ENCODE results near the gene PLEKHN1.

PLEKHN1 gene

DNA sequence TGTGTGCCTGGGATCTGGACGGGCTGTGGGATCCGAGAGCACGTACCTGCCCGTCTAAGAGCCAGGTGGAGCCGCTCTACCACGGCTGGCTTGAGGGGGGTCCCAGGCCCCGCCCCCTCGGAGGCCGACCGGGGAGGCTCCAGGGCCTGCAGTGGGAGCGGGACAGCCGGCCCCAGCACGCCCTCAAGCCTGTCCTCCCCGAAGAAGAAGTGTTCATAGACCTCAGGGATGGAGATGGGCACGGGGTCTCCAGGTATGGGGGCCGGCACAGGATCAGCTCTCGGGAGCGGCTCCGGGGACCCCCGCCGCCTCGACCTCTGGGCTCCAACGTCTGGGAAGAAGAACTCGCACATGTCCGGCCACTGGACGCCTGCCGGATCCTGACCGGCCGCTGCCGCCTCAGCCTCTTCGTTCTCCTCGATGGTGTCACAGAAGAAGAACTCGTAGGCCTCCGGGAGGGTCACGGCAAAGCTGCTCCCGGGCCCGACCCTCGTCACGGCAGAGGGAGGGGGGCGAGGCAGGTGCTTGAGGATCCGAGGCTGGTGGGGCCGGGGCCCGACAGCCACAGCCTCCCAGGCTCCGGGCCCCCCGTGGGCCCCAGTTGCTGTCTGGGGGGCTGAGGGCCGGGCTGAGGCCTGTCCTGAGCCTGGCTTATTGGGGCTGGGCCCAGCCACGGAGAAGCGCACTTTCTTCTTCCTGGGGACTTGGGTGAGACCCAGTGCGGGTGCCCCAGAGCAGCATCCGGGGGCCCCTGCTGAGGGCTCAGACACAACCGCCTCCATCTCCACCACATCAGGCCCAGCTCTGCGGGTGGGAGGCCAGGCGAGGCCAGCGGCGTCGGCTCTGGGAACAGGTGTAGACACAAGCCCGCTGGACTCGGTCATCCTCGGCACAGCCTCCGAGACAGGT, 12.8 kb downstream of the PLEKHN1 start:
- no peaks in the 10 kb centered on the region for H3K9me3 ChIP-seq (ENCODE audit: control insufficient read depth, low read length)
- no peaks in the 10 kb centered on the region for H3K36me3 ChIP-seq (ENCODE audit: control insufficient read depth, insufficient read depth, low read length)
- no peak overlapping the region for H3K27ac ChIP-seq (ENCODE audit: low read depth, low read length, severe bottlenecking)
- WGBS, 2 experiments (ENCODE audit: insufficient coverage in 2 of 2): 89 to 90% methylated on average over 54 to 59 of the region's 60 CpGs
- H3K4me3 ChIP-seq (ENCODE audit: extremely low read depth, insufficient read depth, low read length, poor library complexity, severe bottlenecking): no peak overlapping the region
- no peaks in the 10 kb centered on the region for H3K4me1 ChIP-seq (ENCODE audit: control insufficient read depth, insufficient read depth, low read length, poor library complexity, severe bottlenecking)

- no peak overlapping the region for H3K27ac ChIP-seq (ENCODE audit: low read depth, low read length, severe bottlenecking)
- 91 to 98% methylated on average over 9 of the region's 9 CpGs for WGBS, 2 experiments (ENCODE audit: insufficient coverage in 2 of 2)
- H3K36me3 ChIP-seq (ENCODE audit: control insufficient read depth, insufficient read depth, low read length): no peaks in the 10 kb centered on the region
- H3K4me3 ChIP-seq (ENCODE audit: extremely low read depth, insufficient read depth, low read length, poor library complexity, severe bottlenecking): no peak overlapping the region
- no peaks in the 10 kb centered on the region for H3K4me1 ChIP-seq (ENCODE audit: control insufficient read depth, insufficient read depth, low read length, poor library complexity, severe bottlenecking)
- H3K9me3 ChIP-seq (ENCODE audit: control insufficient read depth, low read length): no peaks in the 10 kb centered on the region
These were observed 13.4 kb downstream of the PLEKHN1 start for GRCh38 chr1:979744-980072.

DNA sequence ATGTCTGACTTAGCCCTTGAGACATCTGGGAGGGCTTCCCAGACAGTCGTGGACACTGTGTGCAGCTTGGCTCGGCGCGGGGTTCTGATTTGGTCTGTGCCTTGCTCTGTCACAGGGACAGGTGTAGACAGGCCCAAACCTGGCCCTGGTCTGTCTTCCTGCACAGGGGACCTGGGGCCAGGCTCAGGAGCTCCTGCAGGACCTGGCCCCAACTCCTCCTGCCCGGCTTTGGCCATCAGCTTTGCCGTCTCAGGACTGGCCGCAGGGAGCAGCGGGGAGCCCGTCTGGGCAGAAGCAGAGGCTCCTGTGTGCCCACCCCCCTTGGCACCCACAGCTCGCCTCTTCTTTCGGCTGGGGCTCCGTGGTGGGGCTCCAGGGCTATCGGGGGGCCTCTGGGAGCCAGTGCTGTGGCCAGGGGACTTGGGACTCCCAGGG, 13.9 kb downstream of the PLEKHN1 start:
- H3K9me3 ChIP-seq (ENCODE audit: control insufficient read depth, low read length): no peaks in the 10 kb centered on the region
- 83 to 88% methylated on average over 11 to 13 of the region's 13 CpGs for WGBS, 2 experiments (ENCODE audit: insufficient coverage in 2 of 2)
- no peaks in the 10 kb centered on the region for H3K4me1 ChIP-seq (ENCODE audit: control insufficient read depth, insufficient read depth, low read length, poor library complexity, severe bottlenecking)
- no peak overlapping the region for H3K27ac ChIP-seq (ENCODE audit: low read depth, low read length, severe bottlenecking)
- no peaks in the 10 kb centered on the region for H3K36me3 ChIP-seq (ENCODE audit: control insufficient read depth, insufficient read depth, low read length)
- H3K4me3 ChIP-seq (ENCODE audit: extremely low read depth, insufficient read depth, low read length, poor library complexity, severe bottlenecking): no peak overlapping the region

DNA sequence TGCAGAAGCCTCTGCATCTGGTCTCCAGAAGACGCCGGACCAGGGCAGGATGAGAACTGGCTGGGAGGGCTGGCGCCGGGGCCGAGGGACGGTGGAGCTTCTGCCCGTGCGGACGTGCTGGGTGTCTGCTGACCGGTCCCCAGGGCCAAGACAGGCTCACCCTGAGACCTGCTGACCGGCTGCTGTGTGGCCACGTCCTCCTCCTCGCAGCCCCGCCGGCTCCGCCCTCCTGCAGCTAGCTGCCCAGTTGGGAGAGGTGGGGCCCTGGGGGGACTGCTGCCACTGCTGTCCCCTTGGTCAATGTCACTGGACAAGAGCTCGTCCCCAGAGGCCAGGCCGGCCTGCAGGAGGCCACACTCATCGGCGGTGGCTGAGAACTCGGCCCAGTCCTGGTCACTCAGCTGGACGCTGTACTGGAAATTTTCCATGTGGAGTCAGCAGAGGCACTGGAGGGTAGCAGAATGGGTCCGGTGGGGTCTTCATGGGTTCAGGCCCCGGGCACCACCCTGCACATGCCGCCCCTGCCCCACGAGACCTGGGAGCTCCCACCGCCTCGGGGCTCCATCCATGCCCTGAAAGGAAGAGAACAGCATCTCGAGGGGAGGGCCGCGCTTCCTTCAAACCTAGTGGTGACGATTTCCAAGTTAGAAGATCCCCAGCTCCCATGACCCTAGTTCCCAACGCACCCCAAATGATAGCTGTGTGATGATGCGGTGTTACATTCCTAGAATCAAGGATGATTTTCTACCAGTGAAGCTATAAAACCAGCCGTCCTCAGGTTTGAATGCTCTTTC, 14.5 kb downstream of the PLEKHN1 start:
- Histone ChIP-seq H3K9me3 (ENCODE audit: control insufficient read depth, low read length) (no peaks in the 10 kb centered on the region), H3K4me3 (ENCODE audit: extremely low read depth, insufficient read depth, low read length, poor library complexity, severe bottlenecking) (no peak overlapping the region), H3K36me3 (ENCODE audit: control insufficient read depth, insufficient read depth, low read length) (no peaks in the 10 kb centered on the region), H3K4me1 (ENCODE audit: control insufficient read depth, insufficient read depth, low read length, poor library complexity, severe bottlenecking) (no peaks in the 10 kb centered on the region), H3K27ac (ENCODE audit: low read depth, low read length, severe bottlenecking) (no peak overlapping the region)
- 86 to 92% methylated on average over 31 to 34 of the region's 35 CpGs for WGBS, 2 experiments (ENCODE audit: insufficient coverage in 2 of 2)

DNA sequence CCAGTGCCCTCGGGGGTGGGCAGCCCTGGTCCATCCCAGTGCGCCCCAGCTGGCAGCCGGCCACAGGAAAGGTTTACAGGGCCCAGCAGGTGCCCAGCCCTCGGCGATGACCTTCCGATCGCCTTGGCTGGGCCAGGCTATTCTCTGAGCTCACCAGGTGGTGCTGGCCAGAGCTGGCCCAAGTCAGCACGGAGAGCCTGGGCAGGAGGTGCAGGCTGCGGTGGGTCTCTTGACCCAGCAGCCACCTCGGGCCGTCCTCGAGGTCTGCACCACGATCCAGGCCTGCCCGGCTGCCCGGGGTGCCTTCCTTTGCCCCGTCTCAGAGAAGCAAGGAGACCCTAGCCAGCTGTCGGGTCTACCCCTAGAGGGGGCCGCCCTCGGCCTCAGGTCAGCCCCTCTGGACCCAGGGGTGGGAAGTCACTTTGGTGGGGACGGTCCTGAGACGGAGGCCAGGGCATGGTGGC, 15.2 kb downstream of the PLEKHN1 start:
- H3K4me1 ChIP-seq (ENCODE audit: control insufficient read depth, insufficient read depth, low read length, poor library complexity, severe bottlenecking): no peaks in the 10 kb centered on the region
- H3K27ac ChIP-seq (ENCODE audit: low read depth, low read length, severe bottlenecking): no peak overlapping the region
- no peak overlapping the region for H3K4me3 ChIP-seq (ENCODE audit: extremely low read depth, insufficient read depth, low read length, poor library complexity, severe bottlenecking)
- 81% methylated on average over 10 to 21 of the region's 21 CpGs for WGBS, 2 experiments (ENCODE audit: insufficient coverage in 2 of 2)
- no peaks in the 10 kb centered on the region for H3K36me3 ChIP-seq (ENCODE audit: control insufficient read depth, insufficient read depth, low read length)
- H3K9me3 ChIP-seq (ENCODE audit: control insufficient read depth, low read length): no peaks in the 10 kb centered on the region

DNA sequence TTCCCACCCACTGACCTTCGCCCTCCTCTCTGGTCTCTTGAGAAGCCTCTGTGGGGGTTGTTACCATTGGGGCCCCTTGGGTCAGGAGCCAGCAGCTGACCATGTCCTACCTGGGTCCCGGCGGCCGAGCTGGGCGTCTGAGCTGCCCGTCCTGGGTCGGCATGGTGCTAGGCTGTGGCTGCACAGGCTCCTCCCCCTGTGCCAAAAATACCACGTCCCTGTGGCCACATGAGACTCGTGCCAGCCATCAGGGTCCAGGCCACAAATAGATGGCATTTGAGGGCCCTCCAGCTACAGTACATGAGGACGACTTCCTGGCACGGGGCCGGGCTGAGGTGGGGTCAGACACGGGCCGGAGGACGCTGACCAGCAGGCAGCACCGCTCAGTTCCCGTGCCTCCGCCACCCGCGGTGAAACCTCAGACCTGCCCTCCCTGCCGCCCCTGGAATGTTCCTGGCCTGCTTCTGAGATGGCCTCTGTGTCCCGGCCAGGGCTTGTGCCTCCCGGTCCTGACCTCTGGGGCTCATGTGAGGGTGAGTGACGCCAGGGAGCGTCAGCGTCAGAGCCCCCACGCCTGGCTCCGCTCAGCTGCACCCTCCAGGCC, 15.8 kb downstream of the PLEKHN1 start, which contains the start of gene PERM1:
TSS of gene PERM1 (minus strand) at position 139 of the 604 bp plus-strand sequence. CDS start 1,064 bp downstream, outside the sequence.
- no peaks in the 10 kb centered on the region for H3K9me3 ChIP-seq (ENCODE audit: control insufficient read depth, low read length)
- no peak within 1 kb of the TSS for H3K27ac ChIP-seq (ENCODE audit: low read depth, low read length, severe bottlenecking)
- WGBS, 2 experiments (ENCODE audit: insufficient coverage in 2 of 2): 78 to 79% methylated on average over 25 to 28 of the region's 28 CpGs
- H3K36me3 ChIP-seq (ENCODE audit: control insufficient read depth, insufficient read depth, low read length): no peaks in the 10 kb centered on the region
- no peak within 1 kb of the TSS for H3K4me3 ChIP-seq (ENCODE audit: extremely low read depth, insufficient read depth, low read length, poor library complexity, severe bottlenecking)
- no peaks in the 10 kb centered on the region for H3K4me1 ChIP-seq (ENCODE audit: control insufficient read depth, insufficient read depth, low read length, poor library complexity, severe bottlenecking)

DNA sequence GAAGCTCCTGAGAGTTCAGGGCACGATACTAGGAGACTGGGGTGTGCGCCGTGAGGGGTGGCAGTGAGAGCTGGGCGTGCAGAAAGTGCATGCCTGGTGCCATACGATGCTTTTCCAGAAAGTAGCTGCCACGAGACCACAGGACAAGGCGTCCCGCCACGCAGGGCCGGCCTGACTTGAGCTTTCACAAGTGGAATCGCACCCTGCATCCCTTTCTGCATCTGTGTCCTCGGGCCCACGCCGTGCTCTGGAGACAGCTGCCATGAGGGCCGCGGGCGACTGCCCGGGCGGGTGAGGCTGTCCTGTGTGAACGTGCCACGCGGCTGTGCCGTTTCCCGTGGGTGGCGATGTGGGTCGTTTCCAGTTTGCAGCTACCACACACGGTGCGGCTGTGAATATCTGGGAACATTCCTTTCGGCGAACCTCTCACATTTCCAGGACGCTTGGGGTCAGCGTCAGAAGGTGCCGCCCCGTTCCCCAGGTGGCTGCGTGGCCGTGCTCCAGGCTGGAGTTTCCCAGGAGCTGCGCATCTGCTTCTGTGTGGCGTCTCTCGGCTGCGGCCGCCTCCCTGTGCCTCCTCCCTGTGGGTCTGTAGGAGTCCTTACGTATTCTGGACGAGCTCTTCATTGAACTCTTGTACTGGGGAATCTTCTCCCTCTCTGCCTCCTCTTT, 16.6 kb downstream of the PLEKHN1 start:
- Histone ChIP-seq H3K36me3 (ENCODE audit: control insufficient read depth, insufficient read depth, low read length) (no peaks in the 10 kb centered on the region), H3K27ac (ENCODE audit: low read depth, low read length, severe bottlenecking) (no peak overlapping the region), H3K4me3 (ENCODE audit: extremely low read depth, insufficient read depth, low read length, poor library complexity, severe bottlenecking) (no peak overlapping the region), H3K4me1 (ENCODE audit: control insufficient read depth, insufficient read depth, low read length, poor library complexity, severe bottlenecking) (no peaks in the 10 kb centered on the region), H3K9me3 (ENCODE audit: control insufficient read depth, low read length) (no peaks in the 10 kb centered on the region)
- 87% methylated on average over 40 to 41 of the region's 43 CpGs for WGBS, 2 experiments (ENCODE audit: insufficient coverage in 2 of 2)

- Histone ChIP-seq H3K9me3 (ENCODE audit: control insufficient read depth, low read length) (no peaks in the 10 kb centered on the region), H3K36me3 (ENCODE audit: control insufficient read depth, insufficient read depth, low read length) (no peaks in the 10 kb centered on the region), H3K4me1 (ENCODE audit: control insufficient read depth, insufficient read depth, low read length, poor library complexity, severe bottlenecking) (no peaks in the 10 kb centered on the region), H3K27ac (ENCODE audit: low read depth, low read length, severe bottlenecking) (no peak overlapping the region), H3K4me3 (ENCODE audit: extremely low read depth, insufficient read depth, low read length, poor library complexity, severe bottlenecking) (no peak overlapping the region)
- 22 to 34% methylated on average over 16 to 19 of the region's 29 CpGs for WGBS, 2 experiments (ENCODE audit: insufficient coverage in 2 of 2)
These were observed 17.7 kb downstream of the PLEKHN1 start for GRCh38 chr1:983798-984475.

DNA sequence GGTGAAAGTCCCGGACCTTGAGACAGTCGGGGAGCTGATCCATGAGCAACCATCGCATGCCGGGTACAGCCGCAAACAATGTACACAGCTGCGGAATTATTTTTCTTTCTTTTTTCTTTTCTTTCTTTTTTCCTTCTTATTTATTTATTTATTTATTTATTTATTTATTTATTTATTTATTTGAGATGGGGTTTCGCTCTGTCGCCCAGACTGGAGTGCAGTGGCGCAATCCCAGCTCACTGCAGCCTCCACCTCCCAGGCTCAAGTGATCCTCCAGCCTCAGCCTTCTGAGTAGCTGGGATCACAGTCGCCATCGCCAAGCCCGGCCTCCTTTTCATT, 18.2 kb downstream of the PLEKHN1 start:
- WGBS, 2 experiments (ENCODE audit: insufficient coverage in 2 of 2): 11 to 64% methylated on average over 2 to 4 of the region's 12 CpGs
- H3K9me3 ChIP-seq (ENCODE audit: control insufficient read depth, low read length): no peaks in the 10 kb centered on the region
- H3K4me3 ChIP-seq (ENCODE audit: extremely low read depth, insufficient read depth, low read length, poor library complexity, severe bottlenecking): no peak overlapping the region
- H3K36me3 ChIP-seq (ENCODE audit: control insufficient read depth, insufficient read depth, low read length): no peaks in the 10 kb centered on the region
- H3K4me1 ChIP-seq (ENCODE audit: control insufficient read depth, insufficient read depth, low read length, poor library complexity, severe bottlenecking): no peaks in the 10 kb centered on the region
- H3K27ac ChIP-seq (ENCODE audit: low read depth, low read length, severe bottlenecking): no peak overlapping the region

DNA sequence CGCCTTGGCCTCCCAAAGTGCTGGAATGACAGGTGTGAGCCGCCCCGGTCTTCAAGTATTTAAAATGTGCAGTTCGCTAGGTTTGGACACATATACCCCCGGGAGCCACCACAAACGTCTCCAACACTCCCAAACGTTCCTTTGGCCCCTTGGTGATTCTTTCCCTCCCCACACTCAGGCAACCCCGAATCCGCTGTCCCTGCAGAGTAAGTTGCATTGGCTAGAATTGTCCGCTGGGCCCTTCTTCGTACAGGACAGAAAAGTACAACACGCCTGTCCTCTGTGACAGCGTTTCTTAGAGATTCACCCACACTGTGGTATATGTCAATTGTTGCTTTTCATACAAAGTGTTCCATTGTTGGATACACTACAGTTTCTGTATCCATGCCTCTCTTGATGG, 18.8 kb downstream of the PLEKHN1 start:
- no peak overlapping the region for H3K4me3 ChIP-seq (ENCODE audit: extremely low read depth, insufficient read depth, low read length, poor library complexity, severe bottlenecking)
- H3K36me3 ChIP-seq (ENCODE audit: control insufficient read depth, insufficient read depth, low read length): no peaks in the 10 kb centered on the region
- H3K27ac ChIP-seq (ENCODE audit: low read depth, low read length, severe bottlenecking): no peak overlapping the region
- H3K9me3 ChIP-seq (ENCODE audit: control insufficient read depth, low read length): no peaks in the 10 kb centered on the region
- 86 to 90% methylated on average over 13 of the region's 13 CpGs for WGBS, 2 experiments (ENCODE audit: insufficient coverage in 2 of 2)
- H3K4me1 ChIP-seq (ENCODE audit: control insufficient read depth, insufficient read depth, low read length, poor library complexity, severe bottlenecking): no peaks in the 10 kb centered on the region
